Head of caudate nucleus (tissue), 42 donors: Measurements from ENCODE around the gene ACOX1.

Experiments used
- DNase-seq, 42 donors: peaks; one replicate each; pipeline versions ENCODE4 v3.0.0 to v3.0.0-alpha.2; 2020 to 2021; ENCODE audit warnings: mixed read lengths in 7 of 42
- intact Hi-C: fragments of 100-400 bp; cut with DNase I; formaldehyde crosslinking; loops from one replicate; pipeline ENCODE4 v1.15.0; 2022

Gene ACOX1

GRCh38 chr17:75978938-75979704 lies at the start of gene ACOX1, which contains the start of gene TEN1:
Gene ACOX1 (minus strand): TSS chr17:75979166. CDS start chr17:75979073, 93 bp downstream.
Gene TEN1 (plus strand): TSS chr17:75979240. CDS start chr17:75986193, 6,953 bp downstream.
- intact Hi-C loops, result loop anchor here (5.0 kb wide), 1 partner anchor 37 kb away; the partner anchor contains the start of gene FBF1
- peak; percentile 95 to 100 (median 98) for DNase-seq

DNA sequence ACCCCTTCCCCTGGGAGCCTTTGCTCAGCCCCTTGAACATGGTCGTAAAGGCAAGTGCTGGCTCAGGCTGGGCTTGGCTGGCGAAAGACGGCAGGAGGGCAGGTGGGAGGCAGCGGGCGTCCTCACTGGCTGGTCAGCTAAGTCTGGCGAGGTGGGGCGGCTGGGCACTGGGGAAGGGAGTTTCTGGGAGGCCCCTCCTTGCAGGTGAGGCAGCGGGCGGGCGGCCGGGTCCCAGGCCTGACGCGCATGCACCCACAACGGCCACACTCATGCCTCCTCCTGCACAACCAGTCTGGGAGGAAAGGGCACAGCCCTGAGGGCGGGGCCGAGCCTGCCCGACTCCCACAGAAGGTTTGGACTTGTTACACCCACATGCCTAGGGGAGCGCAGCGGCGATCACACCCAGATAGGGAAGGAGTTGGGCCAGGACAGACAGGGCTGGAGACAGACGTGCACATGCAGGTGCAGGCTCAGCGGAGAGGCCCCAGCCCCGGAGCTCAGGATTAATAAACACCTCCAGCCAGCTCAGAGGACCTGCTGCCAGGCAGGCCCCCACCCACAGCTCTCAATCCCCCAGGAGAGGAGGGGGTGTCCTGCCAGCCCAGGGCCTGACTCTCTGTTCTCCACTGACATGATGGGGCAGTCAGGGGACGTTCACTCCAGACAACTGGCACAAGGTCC lies 48.3 kb upstream of the ACOX1 start, which contains the start of gene EVPL:
TSS of gene EVPL (minus strand) at position 148 of the 681 bp plus-strand sequence. CDS start at position 40, 108 bp downstream.
- DNase-seq, result no peak
- intact Hi-C loops, result no loop called here

GRCh38 chr17:76026714-76027158 lies 47.8 kb upstream of the ACOX1 start:
- DNase-seq, result no peak
- intact Hi-C loops, result no loop called here

DNA sequence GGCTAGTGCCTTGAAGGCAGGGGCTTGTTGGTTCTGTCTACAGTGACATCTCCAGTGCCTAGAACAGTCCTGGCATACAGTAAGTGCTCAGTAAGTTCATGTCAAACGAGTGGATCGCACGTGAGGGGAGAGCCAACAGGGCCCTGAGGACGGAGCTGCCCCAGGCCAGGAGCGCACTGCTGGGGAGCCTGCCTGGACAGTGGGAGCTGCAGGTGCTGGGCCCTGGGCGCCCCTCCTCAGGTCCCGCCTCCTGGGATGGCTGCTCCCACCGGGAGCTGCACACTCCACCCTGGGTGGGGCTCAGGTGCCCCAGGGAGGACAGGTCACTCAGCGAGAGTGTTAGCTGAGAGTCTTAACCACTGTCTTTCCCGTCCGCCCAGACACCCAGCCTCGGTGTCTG lies 46.3 kb upstream of the ACOX1 start:
- intact Hi-C loops, result no loop called here
- DNase-seq, result no peak

DNA sequence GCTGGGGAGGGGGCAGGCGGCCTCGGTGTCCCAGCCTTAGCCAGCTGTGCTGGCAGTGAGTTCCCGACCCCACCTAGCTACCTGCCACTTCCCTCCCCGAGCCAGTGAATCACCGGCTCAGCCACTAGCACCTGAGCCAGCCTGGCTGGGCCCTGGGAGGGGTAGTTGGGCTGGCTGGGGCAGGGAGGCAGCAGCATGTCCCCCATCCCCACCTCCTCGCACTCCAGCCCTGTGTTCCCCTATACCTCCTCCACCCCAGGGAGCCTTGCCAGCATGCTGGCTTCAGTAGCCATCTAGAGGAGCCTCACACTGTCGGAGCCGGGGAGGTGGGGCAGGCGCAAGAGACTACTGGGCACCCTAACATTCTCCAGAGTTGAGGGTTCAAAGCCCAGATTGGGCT lies 45.4 kb upstream of the ACOX1 start:
- DNase-seq, result no peak
- intact Hi-C loops, result no loop called here

- intact Hi-C loops, result no loop called here
- DNase-seq, result no peak
Measured at GRCh38 chr17:76023900-76024237, 44.9 kb upstream of the ACOX1 start.

DNA sequence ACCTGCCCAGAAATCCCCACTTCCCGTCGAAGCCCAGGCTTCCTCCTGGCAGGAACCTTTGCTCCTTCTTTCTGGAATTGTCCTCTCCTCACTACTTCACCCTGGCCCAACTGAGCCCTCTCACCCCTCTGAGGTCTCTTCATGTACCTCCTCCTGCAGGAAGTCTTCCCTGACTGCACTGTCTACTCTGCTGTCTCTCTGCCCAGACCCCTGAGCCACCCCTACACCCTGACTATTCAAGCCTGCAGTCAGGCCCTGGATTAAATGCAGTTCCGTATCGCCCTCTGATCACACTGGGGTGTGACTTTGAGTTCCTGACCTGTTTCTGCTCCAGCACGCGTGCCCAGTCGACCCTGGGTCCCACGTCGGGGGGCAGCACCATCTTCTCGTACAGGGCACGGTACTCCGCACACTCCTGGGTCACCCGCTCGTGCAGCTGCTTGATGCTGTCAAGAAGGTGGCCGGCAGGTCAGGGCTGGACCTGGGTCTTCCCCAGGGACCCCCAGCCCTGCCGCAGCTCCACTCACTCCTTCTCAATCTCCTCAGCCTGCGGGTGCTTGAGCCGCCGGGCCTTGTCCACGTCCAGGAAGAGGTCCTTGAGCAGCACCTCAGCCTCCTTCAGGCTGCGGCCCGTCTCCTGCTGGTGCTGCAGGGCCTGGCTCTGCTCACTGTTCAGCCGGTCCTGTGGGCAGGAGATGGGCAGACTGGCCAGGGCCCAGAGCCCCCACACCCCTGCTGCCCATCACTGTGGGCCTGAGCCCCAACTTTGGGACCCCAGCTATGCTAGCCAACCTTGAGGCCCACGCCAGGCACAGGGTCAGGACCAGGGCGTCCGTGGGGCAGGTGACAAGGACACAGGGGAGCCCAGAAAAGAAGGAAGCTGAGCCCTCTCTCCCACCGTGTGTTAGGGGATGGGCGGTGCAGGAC lies 44.3 kb upstream of the ACOX1 start:
- DNase-seq, result no peak
- intact Hi-C loops, result no loop called here

GRCh38 chr17:76022285-76022684 lies 43.3 kb upstream of the ACOX1 start:
- intact Hi-C loops, result no loop called here
- no peak for DNase-seq

- intact Hi-C loops, result loop anchor here (10.0 kb wide), 1 partner anchor 275 kb away; no protein-coding TSS in a partner anchor
- no peak for DNase-seq
Measured at GRCh38 chr17:76019833-76020467, 41.0 kb upstream of the ACOX1 start.

DNA sequence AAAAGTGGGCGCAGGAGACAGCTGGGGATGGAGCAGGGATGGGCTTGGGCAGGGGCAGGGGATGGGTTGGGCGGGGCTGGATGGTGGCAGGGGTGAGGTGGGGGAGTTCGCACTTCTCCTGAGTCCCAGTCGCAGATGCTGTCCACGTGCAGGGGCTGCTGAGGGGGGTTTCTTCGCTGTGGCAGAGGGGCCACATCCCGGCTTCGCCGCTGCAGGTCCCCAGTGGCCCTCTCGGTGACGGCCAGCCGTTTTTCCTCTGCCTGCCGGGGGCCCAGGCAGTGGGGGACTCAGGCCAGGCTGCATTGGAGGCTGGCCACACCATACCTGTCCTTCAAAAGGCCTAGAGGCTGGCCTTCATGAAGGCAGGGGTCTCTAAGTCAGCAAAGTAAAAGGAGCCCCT lies 39.8 kb upstream of the ACOX1 start:
- no peak for DNase-seq
- intact Hi-C loops, result loop anchor here (10.0 kb wide), 1 partner anchor 276 kb away; no protein-coding TSS in a partner anchor

DNA sequence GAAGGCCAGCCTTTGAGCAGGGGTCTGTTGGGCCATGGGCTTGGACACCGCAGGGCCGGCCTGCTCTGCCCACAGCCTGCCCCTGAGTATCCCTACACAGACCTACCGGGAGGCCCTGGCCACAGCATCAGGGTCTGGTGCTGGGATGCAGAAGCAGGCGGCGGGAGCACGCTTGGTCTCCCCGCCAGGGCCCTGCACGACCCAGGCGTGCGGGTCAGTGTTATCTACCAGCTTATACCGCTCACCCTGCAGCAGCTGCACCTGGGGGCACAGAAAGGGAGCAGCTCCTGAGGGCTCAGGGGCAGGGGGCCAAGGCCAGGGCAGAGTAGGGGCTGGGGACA lies 39.3 kb upstream of the ACOX1 start:
- intact Hi-C loops, result loop anchor here (10.0 kb wide), 1 partner anchor 276 kb away; no protein-coding TSS in a partner anchor
- no peak for DNase-seq

DNA sequence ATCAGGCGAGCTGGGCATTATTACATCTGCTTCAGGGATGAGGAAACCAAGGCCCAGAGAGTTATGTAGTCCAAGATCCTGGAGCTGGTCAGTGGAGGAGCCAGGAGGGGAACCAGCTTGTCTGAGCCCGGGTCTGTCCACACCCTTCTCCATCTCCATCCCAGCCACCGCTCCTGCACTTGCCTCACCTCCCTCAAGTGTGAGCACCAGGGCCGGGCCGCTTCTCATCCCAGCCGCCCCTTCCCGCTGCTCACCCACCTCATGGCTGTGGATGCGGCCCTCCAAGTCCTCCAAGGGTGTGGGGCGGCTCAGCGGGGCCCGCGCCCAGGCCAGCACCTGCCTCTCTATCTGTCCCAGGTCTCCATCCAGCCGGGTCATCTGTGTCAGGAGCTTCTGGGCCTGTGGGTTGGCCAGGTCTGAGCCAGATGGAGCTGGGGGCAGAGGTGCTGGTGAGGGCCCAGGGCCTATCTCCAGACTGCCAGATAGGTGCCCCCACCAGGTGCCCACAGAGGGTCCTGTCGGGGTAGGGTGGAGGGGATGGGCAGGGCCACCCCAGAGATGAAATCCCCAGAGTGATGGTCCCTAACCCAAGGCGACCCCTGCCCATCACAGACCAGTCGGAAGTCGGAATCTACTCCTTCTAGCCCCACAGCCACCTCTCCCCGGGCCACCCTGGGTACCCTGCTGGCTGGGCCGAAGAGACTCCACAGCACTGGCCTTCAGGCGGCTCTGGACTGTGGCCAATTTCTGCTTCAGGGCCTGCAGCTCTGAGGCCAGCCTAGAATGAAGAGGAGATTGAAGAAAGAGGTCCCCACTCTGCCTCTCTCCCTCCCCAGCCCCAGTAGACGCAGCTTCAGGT lies 38.7 kb upstream of the ACOX1 start:
- intact Hi-C loops, result loop anchor here (10.0 kb wide), 1 partner anchor 277 kb away; no protein-coding TSS in a partner anchor
- DNase-seq, result no peak

DNA sequence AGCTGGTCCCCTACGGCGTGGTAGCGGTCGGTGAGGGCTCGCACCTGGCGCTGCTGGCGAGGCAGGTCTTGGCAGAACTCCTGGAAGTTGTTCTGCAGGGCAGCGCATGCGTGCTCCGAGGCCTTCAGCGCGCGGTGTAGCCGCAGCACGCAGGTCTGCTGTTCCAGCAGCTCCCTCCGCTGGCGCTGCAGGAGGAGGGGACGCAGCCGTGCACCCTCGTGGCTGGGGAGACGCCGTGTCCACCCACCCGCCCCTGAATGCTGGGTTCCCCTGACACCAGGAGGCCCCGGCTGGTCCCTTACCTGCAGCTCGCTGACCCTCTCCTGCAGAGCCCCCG lies 35.9 kb upstream of the ACOX1 start:
- intact Hi-C loops, result loop anchor here (10.0 kb wide), 1 partner anchor 280 kb away; no protein-coding TSS in a partner anchor

GRCh38 chr17:76014100-76014924 lies 35.3 kb upstream of the ACOX1 start:
- DNase-seq, result peak; percentile 26 to 85 (median 68)
- intact Hi-C loops, result loop anchor here (10.0 kb wide), 1 partner anchor 280 kb away; no protein-coding TSS in a partner anchor

More for the DNA sequence above, 35.9 kb upstream of the ACOX1 start:
- no peak for DNase-seq

- DNase-seq, result no peak
- intact Hi-C loops, result loop anchor here (10.0 kb wide), 1 partner anchor 281 kb away; no protein-coding TSS in a partner anchor
Measured at GRCh38 chr17:76013377-76013932, 34.5 kb upstream of the ACOX1 start.

DNA sequence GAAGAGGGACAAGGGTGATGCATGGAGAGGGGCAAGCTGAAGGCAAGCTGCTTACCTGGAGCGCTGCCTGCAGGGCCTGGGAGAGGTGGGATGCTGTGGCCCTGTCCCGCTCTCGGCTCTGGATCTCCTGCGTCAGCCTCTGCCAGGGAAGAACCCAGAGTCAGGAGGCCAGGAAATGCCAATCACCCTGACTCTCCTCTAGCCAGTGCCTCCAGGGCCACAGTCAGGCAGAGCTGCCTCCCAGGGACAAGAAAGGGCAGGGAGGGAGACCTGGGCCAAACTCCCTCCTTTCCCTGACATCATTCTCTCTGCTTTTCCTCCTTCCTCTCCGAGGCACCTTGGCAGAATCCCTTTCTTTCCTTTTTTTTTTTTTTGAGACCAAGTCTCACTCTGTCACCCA lies 33.0 kb upstream of the ACOX1 start:
- intact Hi-C loops, result loop anchor here (10.0 kb wide), 1 partner anchor 283 kb away; no protein-coding TSS in a partner anchor
- DNase-seq, result no peak
